ENCODE results near the gene MALRD1.
"Not testable (repeated sequence)": the region's sequence is repeated elsewhere in the genome, so short reads cannot be mapped to it uniquely, and the experiment has no call there.

The MALRD1 gene

GRCh38 chr10:19689231-19689630, 640.6 kb downstream of the MALRD1 start:
- FAIRE-seq: no peak

GRCh38 chr10:19699299-19699698, 650.7 kb downstream of the MALRD1 start:
- FAIRE-seq: no peak
- no peak for DNase-seq (ENCODE audit: insufficient read length, low spot score)

More at GRCh38 chr10:19689231-19689630, 640.6 kb downstream of the MALRD1 start:
- DNase-seq (ENCODE audit: insufficient read length, low spot score): no peak

DNA sequence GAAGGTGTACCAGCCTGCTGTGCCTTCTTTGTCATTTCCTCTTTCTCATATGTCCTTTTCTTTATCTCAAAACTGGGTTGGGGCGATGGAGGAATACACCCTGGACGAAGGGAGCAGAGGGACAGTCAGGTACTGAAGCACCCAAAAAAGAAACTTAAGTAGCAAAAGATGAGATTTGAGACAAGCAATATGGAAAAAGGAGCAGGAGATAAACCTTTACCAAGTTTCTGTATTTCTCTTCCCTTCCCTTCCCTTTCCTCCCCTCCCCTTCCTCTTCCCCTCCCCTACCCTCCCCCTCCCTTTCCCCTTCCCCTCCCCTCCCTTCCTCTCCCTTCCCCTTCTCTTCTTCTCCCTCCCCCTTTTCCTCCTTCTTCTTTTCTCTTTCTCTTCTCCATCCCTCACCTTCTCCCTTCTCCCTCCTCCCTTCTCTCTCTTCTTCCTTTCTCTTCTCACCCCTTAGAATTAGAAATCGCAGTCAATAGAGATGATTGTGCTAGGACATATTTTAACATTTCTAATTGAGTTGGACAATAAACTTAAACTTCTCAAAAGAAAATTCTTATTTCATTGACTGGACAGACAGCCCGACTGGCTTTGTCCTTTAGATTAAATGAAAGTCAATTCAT, 652.9 kb downstream of the MALRD1 start:
- FAIRE-seq (no peak), DNase-seq (ENCODE audit: insufficient read length, low spot score) (no peak)

- FAIRE-seq (no peak), DNase-seq (ENCODE audit: insufficient read length, low spot score) (no peak)
Observed at GRCh38 chr10:19702215-19702614, 653.6 kb downstream of the MALRD1 start.

- DNase-seq (ENCODE audit: insufficient read length, low spot score) (no peak), FAIRE-seq (no peak)
Observed at GRCh38 chr10:19704544-19704943, 655.9 kb downstream of the MALRD1 start.

GRCh38 chr10:19705250-19705649, 656.6 kb downstream of the MALRD1 start:
- DNase-seq (ENCODE audit: insufficient read length, low spot score) (no peak), FAIRE-seq (no peak)

DNA sequence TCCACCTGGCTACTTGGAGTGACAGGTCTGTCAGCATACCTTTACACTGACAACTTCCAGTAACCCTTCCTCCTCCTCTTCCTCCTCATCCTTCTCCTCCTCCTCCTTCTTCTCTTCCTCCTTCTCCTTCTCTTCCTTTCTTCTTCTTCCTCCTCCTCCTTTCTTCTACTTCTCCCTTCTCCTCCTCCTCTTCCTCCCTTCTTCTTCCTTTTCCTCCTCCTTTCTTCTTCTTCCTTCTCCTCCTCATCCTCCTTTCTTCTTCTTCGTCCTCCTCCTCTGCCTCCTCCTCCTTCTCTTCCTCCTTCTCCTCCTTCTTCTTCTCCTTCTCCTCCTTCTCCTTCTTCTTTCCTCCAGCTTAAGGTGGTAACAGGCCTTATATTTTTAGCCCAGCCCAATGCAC, 658.3 kb downstream of the MALRD1 start:
- FAIRE-seq (no peak), DNase-seq (ENCODE audit: insufficient read length, low spot score) (no peak)

DNA sequence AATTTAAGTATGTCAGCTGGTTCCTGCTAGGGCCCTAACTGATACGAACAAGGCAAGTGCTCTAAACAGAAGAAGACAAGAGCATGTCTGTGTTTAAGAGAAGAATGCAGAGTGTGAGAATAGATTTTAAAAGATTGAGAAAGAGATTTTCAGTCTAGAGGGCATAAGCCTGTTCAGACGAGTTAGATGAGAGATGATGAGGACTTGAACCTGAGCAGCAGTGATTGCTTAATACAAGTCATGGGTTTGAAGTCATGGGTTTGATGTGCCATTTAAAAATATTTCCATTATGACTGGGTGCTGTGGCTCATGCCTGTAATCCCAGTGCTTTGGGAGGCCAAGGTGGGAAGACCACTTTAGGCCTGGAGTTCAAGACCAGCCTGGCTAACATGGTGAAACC, 658.8 kb downstream of the MALRD1 start:
- DNase-seq (ENCODE audit: insufficient read length, low spot score): no peak
- FAIRE-seq: no peak

DNA sequence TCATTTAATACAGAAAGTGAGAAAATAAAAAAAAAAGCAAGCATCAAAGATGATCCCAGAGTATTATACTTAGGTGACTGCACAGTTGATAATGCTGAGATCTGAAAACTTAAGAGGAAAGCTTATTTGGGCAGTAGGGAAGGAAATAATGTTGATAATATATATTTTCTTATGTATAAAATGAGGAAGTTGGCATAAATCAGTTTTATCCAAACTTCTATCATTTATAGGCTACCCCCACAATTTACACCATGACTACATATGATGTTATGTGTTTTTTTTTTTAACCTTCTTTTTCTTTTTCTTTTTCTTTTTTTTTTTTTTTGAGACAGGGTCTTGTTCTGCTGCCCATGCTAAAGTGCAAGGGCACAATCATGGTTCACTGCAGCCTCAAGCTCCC, 659.4 kb downstream of the MALRD1 start:
- FAIRE-seq (no peak), DNase-seq (ENCODE audit: insufficient read length, low spot score) (no peak)

DNA sequence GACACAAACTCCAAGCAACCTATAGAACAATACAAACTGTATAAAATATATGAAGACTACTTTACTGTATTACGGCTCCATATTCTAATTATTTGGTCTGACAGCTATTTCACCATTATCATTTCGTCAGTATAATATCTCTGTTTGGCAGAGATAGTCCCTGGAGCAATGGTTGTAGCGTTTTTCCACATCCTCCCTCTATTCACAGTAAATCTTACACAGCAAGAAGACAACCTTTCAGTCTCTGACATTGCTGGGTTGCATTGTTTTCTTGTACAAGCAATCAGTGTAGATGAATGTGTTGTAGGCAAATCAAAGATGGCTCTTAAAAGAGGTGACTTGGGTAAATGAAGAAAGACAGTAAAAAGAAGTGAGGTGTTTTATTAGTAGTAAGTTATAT, 662.0 kb downstream of the MALRD1 start:
- FAIRE-seq: no peak

GRCh38 chr10:19713159-19713558, 664.6 kb downstream of the MALRD1 start:
- DNase-seq (ENCODE audit: insufficient read length, low spot score) (no peak), FAIRE-seq (no peak)

More for the DNA sequence above, 662.0 kb downstream of the MALRD1 start:
- no peak for DNase-seq (ENCODE audit: insufficient read length, low spot score)

GRCh38 chr10:19713800-19714525, 665.4 kb downstream of the MALRD1 start:
- no peak for FAIRE-seq

DNA sequence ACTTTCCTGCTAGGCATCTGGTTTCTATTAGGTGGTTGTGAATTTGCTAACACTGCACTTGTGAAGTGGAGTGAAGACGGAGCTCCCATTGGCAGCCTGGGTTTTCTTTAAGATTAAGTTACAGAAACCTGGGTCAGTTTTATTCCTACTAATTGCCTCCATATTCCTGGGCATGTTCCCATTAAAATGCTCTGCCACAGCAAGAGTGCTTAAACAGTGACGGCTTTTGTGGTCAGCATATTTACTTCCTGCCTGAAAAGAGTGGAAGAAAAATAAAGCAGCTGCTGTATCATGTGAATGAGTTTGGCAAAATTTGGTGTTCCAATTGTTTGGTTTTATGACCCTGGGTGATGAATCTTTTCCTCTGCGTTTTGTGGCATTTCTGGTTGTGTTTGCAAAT, 670.7 kb downstream of the MALRD1 start:
- no peak for FAIRE-seq
- no peak for DNase-seq (ENCODE audit: insufficient read length, low spot score)

More at GRCh38 chr10:19713800-19714525, 665.4 kb downstream of the MALRD1 start:
- no peak for DNase-seq (ENCODE audit: insufficient read length, low spot score)

DNA sequence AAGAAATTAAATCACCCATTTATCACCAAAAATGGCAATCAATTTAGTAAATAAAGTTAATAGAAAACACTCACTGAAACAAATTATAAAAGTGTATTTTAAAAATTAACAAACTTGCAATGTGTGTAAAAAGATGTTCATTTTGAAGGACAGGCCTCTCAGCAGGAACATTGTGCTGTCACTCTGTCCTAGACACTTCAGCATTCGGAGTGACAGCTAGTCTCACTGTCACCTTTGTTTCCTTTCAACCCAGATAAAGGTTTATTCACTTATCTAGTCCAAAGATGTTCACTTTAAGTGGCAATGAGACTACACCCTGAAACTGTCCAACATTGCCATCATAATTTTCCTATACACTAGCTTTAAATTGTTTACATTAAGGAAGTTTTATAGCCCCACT, 675.7 kb downstream of the MALRD1 start:
- no peak for FAIRE-seq
- DNase-seq (ENCODE audit: insufficient read length, low spot score): no peak

GRCh38 chr10:19728376-19728775, 679.8 kb downstream of the MALRD1 start:
- FAIRE-seq (no peak), DNase-seq (ENCODE audit: insufficient read length, low spot score) (no peak)

GRCh38 chr10:19728964-19729363, 680.4 kb downstream of the MALRD1 start:
- no peak for FAIRE-seq
- DNase-seq (ENCODE audit: insufficient read length, low spot score): no peak

DNA sequence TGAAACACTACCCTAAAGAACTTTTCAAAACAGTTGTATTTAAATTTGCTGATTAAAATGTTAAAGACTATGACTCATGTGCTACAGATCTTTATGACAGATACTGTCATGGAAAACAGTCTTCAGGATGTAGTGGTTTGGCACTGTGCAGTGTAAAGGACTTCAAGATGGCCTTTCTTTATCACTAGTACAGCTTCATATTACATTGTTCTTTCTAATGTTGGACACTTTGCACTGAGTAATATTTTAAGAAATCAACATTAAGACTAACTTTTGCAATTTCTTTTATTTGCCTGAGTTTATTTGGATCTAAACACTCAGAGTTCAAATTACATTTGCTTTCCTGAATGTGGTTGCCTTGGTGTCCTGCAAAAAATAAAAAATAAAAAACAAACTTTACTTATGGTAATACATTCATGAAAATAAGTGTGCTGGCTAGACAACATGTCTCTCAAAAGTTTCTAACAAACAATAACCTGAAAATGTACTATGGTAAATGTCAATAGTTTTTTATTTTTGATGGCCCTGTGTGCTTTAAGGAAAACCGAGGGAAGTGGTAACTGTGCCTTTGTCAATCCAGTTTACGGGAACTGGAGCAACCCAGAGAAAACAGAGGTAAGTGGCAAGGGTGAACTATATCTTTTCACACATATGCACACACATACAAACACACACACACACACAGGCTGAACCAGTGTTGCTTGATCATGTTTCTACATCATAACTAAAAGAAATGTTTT, 681.7 kb downstream of the MALRD1 start:
- FAIRE-seq: no peak
- no peak for DNase-seq (ENCODE audit: insufficient read length, low spot score)

DNA sequence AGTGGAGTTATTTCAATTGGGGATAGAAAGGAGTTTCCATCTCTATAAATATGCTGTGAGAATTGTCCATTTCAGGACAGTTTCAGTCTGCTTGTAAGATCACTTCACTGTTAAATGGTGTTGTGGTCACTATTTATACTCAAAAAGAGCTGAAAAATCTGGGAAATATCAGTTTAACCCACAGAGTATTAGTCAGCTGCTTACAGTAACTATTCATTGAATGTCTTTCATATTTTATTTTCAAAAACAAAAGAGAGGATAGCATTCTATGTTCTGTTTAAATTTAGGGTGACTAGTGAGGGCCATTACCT, 682.3 kb downstream of the MALRD1 start:
- no peak for DNase-seq (ENCODE audit: insufficient read length, low spot score)
- FAIRE-seq: no peak

DNA sequence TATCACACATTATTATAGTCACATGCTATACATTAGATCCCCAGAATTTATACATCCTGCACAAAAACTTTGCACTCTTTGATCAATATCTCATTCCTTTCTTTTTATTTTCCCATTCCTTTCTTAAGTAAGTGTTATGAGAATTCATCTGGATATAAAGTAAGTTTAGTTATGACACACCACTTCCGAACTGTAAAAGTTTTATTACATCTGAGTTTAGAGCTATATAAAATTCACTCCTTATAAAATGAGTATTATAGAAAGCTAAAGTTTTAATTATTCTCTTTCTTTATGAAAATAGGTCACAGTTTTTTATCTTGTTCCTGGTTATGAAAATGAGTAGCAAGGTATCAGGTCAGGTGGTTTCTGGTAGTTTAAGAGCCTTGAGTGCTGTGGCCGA, 683.0 kb downstream of the MALRD1 start:
- DNase-seq (ENCODE audit: insufficient read length, low spot score) (no peak), FAIRE-seq (no peak)

DNA sequence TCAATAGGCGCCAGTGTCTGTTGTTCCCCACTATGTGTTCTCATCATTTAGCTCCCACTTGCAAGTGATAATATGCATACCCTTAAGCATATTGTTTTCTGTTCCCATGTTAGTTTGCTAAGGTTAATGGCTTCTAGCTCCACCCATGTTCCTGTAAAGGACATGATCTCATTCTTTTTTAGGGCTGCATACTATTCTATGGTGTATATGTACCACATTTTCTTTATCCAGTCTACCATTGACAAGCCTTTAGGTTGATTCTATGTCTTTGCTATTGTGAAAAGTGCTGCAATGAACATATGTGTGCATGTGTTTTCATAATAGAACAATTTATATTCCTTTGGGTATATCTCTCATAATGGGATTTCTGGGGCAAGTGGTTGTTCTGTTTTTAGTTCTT, 689.8 kb downstream of the MALRD1 start:
- no peak for FAIRE-seq
- no peak for DNase-seq (ENCODE audit: insufficient read length, low spot score)

- DNase-seq (ENCODE audit: insufficient read length, low spot score); FAIRE-seq: not testable (repeated sequence)
Observed at GRCh38 chr10:19739232-19739631, 690.6 kb downstream of the MALRD1 start.

- not testable (repeated sequence) for DNase-seq (ENCODE audit: insufficient read length, low spot score); FAIRE-seq
Observed at GRCh38 chr10:19742144-19742543, 693.5 kb downstream of the MALRD1 start.

Measured in GM19239 (cell line).